Measurements from ENCODE around the gene POLA2.

The POLA2 gene

DNA sequence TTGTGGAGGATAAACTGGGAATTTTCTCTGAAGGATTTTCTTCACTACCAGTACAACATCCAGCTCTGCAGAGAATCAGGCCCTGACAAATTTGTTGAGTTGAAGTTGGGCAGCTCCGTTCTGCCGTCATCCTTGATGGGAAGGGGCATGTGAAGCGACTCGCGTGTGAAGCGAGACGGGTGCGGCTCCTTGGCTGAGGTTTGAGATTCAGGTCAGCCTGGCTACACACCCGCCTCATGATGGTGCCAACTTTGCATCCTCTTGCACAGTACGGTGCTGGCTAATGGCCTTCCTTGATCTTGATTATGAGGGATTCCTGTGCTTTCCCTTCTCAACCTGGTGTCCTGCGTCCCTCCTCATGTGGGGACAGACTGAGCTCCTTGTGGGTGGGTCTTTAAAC, 33.2 kb downstream of the POLA2 start:
- Histone ChIP-seq H3K4me3 (ENCODE audit: low read length) (no peak overlapping the region), H3K27me3 (ENCODE audit: control insufficient read depth, insufficient read depth, low read length) (no peaks in the 10 kb centered on the region), H3K9ac (ENCODE audit: low read length) (no peak overlapping the region), H3K4me1 (ENCODE audit: control insufficient read depth, insufficient read depth, low read length) (peaks cover 69% of the 10 kb centered on the region), H3K36me3 (ENCODE audit: control insufficient read depth, insufficient read depth, low read length) (no peaks in the 10 kb centered on the region), H3K27ac (ENCODE audit: low read depth, low read length) (peak overlapping the region; percentile 95)

DNA sequence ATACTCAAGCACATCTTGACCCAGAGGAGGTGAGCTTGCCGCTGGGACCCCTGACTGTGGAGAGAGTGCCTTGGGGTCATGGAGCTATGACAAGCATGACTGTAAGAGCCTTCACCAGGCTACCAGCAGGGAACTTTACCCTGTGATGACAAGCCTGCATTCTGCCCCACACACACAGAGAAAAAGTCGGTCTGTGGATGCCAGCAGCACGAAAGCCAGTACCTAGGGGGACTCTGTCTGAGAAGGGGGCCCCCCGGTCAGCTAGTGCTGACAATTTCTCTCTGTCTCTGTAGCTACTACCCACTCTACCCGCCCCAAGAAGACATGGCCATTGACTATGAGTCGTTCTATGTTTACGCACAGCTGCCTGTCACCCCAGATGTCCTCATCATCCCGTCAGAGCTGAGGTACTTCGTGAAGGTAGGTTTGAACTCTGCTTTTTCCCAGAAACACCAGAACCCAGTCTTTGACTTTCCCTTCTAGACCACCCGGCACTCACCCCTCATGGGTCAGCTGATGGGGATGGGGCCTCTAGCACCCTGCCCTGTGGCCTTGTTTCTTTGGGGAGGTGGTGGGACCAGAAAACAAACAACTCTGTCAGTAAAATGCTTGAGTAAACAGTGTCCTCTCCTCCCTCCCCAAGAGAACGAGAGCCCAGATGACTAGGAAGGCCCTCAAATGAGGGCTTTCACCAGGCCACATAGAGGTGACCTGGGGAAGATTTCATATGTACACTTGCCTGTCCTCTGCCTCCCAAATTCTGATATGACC, 34.0 kb downstream of the POLA2 start:
- no peaks in the 10 kb centered on the region for H3K36me3 ChIP-seq (ENCODE audit: control insufficient read depth, insufficient read depth, low read length)
- H3K9ac ChIP-seq (ENCODE audit: low read length), result no peak overlapping the region
- no peaks in the 10 kb centered on the region for H3K27me3 ChIP-seq (ENCODE audit: control insufficient read depth, insufficient read depth, low read length)
- H3K4me3 ChIP-seq (ENCODE audit: low read length), result no peak overlapping the region
- H3K27ac ChIP-seq (ENCODE audit: low read depth, low read length), result peak overlapping the region; percentile 95
- H3K4me1 ChIP-seq (ENCODE audit: control insufficient read depth, insufficient read depth, low read length), result peaks cover 63% of the 10 kb centered on the region

DNA sequence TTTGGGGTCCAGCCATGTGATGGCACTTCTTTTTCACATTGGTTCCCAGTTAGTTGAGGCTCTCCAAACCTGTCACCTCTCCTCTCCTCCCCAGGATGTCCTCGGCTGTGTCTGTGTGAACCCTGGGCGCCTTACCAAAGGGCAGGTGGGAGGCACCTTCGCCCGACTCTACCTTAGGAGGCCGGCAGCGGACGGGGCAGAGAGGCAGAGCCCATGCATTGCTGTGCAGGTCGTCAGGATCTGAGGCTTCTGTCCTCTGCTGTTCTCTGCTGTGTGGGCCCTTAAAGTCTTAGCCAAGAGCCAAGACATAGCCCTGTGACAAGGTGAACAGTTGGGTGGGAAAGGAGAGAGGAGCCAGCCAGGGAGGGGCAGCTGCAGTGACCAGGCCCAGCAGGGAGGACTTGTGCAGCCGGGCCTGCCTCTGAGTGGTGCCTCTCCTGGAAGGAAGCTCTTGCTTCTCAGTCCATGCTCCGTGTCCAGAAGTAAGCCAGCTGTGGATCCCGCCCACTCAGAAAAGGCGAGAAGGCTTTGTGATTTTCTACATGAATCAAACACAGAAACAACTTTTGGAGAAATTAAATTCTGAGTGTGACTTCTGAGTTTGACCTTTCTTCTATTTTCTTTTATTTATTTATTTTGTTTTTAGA, 35.4 kb downstream of the POLA2 start:
- Histone ChIP-seq H3K27ac (ENCODE audit: low read depth, low read length) (peak overlapping the region; percentile 95), H3K27me3 (ENCODE audit: control insufficient read depth, insufficient read depth, low read length) (no peaks in the 10 kb centered on the region), H3K9ac (ENCODE audit: low read length) (no peak overlapping the region), H3K36me3 (ENCODE audit: control insufficient read depth, insufficient read depth, low read length) (no peaks in the 10 kb centered on the region), H3K4me3 (ENCODE audit: low read length) (no peak overlapping the region), H3K4me1 (ENCODE audit: control insufficient read depth, insufficient read depth, low read length) (peaks cover 63% of the 10 kb centered on the region)

DNA sequence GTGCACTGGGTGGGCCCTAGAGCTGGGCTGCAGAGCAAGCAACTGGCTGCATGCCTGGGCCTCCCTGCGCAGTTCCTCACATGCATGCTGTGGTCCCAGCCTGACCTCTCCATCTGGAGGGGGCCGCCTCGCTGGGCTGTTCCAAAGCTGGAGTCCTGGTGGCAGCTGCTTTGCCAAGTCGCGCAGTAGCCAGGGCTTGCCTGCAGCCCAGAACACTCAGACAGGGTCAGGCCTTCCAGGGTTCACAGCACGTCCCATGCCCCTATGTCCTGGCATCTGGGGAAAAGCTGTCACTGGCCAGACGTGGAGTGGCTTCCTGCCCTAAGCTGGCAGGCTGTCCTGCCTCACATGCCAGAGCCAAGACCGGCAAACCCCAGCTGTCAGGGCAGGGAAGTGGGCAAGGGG, 36.4 kb downstream of the POLA2 start:
- H3K4me3 ChIP-seq (ENCODE audit: low read length), result peak overlapping the region; percentile 28
- H3K4me1 ChIP-seq (ENCODE audit: control insufficient read depth, insufficient read depth, low read length), result peaks cover 59% of the 10 kb centered on the region
- H3K27ac ChIP-seq (ENCODE audit: low read depth, low read length), result peak overlapping the region; percentile 95
- H3K27me3 ChIP-seq (ENCODE audit: control insufficient read depth, insufficient read depth, low read length), result no peaks in the 10 kb centered on the region
- no peaks in the 10 kb centered on the region for H3K36me3 ChIP-seq (ENCODE audit: control insufficient read depth, insufficient read depth, low read length)
- H3K9ac ChIP-seq (ENCODE audit: low read length), result no peak overlapping the region

DNA sequence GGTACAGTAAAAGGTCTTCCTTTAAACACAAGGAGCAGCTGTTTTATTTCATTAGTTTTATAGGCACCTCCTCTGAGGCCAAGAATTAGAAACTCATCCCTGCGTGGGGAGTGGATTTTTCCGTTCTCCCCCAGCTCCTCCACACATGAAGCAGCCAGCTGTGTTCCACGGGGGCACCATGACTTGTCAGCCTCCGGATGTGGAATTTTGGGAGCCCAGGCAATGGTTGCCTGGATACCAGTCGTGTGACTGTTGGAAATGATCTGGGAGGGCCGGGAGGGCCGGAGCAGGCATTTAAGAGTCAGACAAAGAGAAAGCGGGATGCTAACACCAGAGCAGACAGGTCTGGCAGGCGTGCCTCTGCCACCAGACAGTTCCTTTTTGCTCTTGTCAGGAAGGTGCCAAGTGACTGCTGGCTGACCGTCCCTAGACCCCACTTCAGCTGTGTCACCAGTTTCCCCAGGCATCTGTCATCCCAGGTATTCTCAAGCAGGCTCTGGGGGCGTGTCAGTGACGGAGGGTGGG, 37.0 kb downstream of the POLA2 start:
- Histone ChIP-seq H3K4me1 (ENCODE audit: control insufficient read depth, insufficient read depth, low read length) (peaks cover 59% of the 10 kb centered on the region), H3K4me3 (ENCODE audit: low read length) (peak overlapping the region; percentile 41), H3K27me3 (ENCODE audit: control insufficient read depth, insufficient read depth, low read length) (no peaks in the 10 kb centered on the region), H3K9ac (ENCODE audit: low read length) (peak overlapping the region; percentile 47), H3K36me3 (ENCODE audit: control insufficient read depth, insufficient read depth, low read length) (no peaks in the 10 kb centered on the region), H3K27ac (ENCODE audit: low read depth, low read length) (peak overlapping the region; percentile 95)

DNA sequence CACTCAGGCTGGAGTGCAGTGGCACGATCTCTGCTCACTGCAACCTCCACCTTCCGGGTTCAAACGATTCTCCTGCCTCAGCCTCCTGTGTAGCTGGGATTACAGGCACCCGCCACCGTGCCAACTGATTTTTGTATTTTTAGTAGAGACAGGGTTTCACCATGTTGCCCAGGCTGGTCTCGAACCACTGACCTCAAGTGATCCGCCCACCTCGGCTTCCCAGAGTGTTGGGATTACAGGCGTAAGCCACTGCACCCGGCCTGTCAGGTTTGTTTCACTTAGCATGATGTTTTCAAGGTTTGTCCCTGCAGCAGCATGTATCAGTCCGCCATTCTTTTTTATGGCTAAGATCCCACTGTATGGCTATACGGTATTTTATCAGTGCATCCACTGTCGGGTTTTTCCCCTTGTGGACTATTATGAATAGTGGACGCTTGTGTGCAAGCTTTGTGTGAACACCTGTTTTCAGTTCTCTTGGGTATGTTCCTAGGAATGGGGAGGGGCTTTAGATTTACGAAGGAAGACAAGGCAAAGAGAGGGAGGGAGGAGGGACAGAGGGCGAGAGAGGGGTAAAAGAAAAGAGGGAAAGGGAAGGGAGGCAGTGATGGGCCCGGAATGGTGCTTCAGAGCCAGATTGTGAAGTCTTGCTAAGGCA, 39.0 kb downstream of the POLA2 start:
- Histone ChIP-seq H3K27me3 (ENCODE audit: control insufficient read depth, insufficient read depth, low read length) (no peaks in the 10 kb centered on the region), H3K27ac (ENCODE audit: low read depth, low read length) (no peak overlapping the region), H3K36me3 (ENCODE audit: control insufficient read depth, insufficient read depth, low read length) (no peaks in the 10 kb centered on the region), H3K4me1 (ENCODE audit: control insufficient read depth, insufficient read depth, low read length) (peaks cover 47% of the 10 kb centered on the region), H3K4me3 (ENCODE audit: low read length) (no peak overlapping the region), H3K9ac (ENCODE audit: low read length) (no peak overlapping the region)

DNA sequence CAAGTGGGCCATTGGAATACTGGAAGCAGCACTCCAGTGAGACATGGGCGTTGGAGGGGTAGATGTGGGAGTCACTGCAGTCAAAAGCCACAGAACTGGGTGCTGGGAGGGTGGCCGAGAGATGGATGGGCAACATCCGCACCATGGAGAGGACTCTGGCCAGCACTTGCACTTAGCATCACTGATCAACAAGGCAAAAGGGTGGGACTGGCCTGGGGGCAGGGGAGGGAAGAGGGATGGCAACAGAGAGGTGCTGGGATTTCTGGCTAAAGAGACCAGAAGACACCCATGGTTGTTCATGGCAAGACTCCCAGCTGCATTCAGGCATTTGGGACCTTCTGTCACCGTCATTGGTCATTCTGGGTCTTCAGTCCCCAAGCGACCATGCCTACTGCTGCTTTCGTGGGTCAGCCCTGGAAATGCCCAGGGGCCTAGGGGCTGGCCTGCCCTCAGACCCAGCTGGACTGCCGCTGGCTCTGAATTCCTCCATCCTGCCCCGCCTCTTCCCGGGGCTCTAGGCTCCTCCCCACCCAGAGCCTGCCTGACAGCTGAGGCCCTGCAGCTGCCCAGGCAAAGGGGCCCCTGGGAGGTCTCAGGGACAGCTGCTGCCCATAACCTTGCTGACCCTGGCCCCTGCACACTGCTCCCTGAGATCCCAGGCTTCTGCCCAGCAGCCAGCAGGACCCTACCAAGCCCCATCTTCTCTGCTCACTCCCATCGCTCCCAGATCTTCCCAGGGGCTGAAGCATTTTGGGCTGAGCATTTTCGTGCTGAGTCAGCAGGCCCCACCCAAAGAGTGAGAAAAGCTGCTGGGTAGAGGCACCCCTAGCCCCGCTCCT, 39.9 kb downstream of the POLA2 start:
- Histone ChIP-seq H3K27me3 (ENCODE audit: control insufficient read depth, insufficient read depth, low read length) (no peaks in the 10 kb centered on the region), H3K27ac (ENCODE audit: low read depth, low read length) (no peak overlapping the region), H3K4me1 (ENCODE audit: control insufficient read depth, insufficient read depth, low read length) (peaks cover 43% of the 10 kb centered on the region), H3K9ac (ENCODE audit: low read length) (no peak overlapping the region), H3K4me3 (ENCODE audit: low read length) (no peak overlapping the region), H3K36me3 (ENCODE audit: control insufficient read depth, insufficient read depth, low read length) (no peaks in the 10 kb centered on the region)

DNA sequence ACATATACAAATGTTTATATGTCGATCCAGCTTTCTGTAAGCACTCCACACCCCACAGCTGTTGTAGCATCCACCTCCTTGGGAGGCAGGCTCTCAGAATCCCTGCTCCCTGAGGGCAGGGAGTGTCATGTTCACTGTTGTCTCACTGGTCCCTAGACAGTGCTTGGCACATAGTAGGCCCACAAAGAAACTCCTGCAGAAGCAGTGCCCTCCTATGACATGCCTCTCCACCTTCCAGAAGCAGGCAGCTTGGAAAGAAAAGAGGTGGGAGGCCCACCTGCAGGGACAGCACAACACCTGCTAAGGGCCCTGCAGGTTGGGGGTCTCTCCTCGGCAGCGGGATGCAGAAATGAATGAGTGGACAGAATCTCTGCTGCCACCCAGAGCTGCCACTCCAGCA, 41.8 kb downstream of the POLA2 start:
- no peak overlapping the region for H3K27ac ChIP-seq (ENCODE audit: low read depth, low read length)
- H3K4me1 ChIP-seq (ENCODE audit: control insufficient read depth, insufficient read depth, low read length), result peaks cover 30% of the 10 kb centered on the region
- no peak overlapping the region for H3K4me3 ChIP-seq (ENCODE audit: low read length)
- no peak overlapping the region for H3K9ac ChIP-seq (ENCODE audit: low read length)
- no peaks in the 10 kb centered on the region for H3K36me3 ChIP-seq (ENCODE audit: control insufficient read depth, insufficient read depth, low read length)
- no peaks in the 10 kb centered on the region for H3K27me3 ChIP-seq (ENCODE audit: control insufficient read depth, insufficient read depth, low read length)

DNA sequence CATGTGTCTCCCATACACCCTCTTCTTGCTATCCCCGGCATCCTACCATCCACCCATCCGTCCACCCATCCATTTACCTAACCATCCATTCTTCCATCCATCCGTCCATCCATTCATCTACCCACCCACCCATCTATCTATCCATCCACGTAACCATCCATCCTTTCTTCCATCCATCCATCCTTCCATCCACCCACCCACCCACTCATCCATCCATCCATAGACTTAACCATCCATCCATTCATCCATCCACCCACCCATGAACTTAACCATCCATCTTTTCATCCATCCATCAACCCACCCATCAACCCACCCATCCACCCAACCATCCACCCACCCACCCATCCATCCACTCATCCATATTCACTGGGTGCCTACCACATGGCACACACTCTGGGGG, 42.3 kb downstream of the POLA2 start:
- Histone ChIP-seq H3K4me1 (ENCODE audit: control insufficient read depth, insufficient read depth, low read length) (peaks cover 25% of the 10 kb centered on the region), H3K27ac (ENCODE audit: low read depth, low read length) (no peak overlapping the region), H3K36me3 (ENCODE audit: control insufficient read depth, insufficient read depth, low read length) (no peaks in the 10 kb centered on the region), H3K9ac (ENCODE audit: low read length) (no peak overlapping the region), H3K27me3 (ENCODE audit: control insufficient read depth, insufficient read depth, low read length) (no peaks in the 10 kb centered on the region), H3K4me3 (ENCODE audit: low read length) (no peak overlapping the region)

DNA sequence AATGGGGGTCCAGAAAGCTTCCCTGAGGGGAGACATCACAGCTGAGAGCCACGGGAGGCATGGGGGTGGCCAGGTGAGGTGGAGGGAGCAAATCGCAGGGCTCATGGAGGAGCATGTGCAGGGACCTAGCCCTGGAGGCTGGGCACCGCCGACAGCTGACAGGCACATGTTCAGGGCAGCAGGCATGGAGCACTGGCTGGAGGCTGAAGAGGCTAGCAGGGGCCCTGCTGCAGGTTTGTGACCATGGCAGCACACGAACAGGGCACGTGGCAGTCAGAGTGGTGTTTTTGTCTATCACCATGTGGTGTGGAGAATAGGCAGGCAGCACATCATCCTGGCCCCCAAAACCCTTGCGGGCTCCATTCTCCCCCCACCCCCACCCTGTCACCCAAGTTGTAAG, 42.9 kb downstream of the POLA2 start:
- H3K27ac ChIP-seq (ENCODE audit: low read depth, low read length), result peak overlapping the region; percentile 78
- no peaks in the 10 kb centered on the region for H3K27me3 ChIP-seq (ENCODE audit: control insufficient read depth, insufficient read depth, low read length)
- no peak overlapping the region for H3K9ac ChIP-seq (ENCODE audit: low read length)
- no peak overlapping the region for H3K4me3 ChIP-seq (ENCODE audit: low read length)
- H3K4me1 ChIP-seq (ENCODE audit: control insufficient read depth, insufficient read depth, low read length), result peaks cover 20% of the 10 kb centered on the region
- no peaks in the 10 kb centered on the region for H3K36me3 ChIP-seq (ENCODE audit: control insufficient read depth, insufficient read depth, low read length)

DNA sequence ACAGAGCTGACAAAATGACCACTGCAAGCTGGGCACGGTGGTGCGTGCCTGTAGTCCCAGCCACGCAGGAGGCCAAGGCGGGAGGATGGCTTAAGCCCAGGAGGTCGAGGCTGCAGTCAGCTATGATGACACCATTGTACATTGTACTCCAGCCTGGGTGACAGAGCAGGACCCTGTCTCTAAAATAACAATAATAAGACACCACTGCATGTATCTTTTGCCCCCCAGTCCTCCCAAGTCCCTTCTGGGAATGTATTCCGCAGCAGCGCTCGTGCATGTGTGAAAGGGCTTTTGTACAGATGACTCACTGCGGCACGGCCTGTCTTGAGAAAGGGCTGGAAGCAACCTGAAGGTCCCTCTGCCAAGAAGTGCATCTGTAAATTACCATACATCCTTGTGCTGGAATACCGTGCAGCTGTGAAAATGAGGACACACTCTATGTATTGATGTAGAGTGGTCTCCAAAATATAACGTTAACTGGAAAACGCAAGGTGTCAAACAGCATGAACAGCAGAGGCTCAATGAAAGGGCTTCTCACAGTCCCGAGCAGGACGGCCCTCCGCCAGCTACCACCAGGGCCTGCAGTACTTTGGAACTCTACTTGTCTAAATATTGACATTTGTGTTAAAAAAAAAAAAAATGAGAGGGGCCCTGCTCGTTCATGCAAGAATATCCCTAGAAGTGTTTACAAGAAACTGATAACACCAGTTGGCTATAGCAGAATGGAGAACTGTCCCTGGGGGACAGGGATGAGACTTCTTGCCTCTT, 43.9 kb downstream of the POLA2 start:
- Histone ChIP-seq H3K36me3 (ENCODE audit: control insufficient read depth, insufficient read depth, low read length) (no peaks in the 10 kb centered on the region), H3K4me1 (ENCODE audit: control insufficient read depth, insufficient read depth, low read length) (peaks cover 20% of the 10 kb centered on the region), H3K9ac (ENCODE audit: low read length) (no peak overlapping the region), H3K4me3 (ENCODE audit: low read length) (no peak overlapping the region), H3K27me3 (ENCODE audit: control insufficient read depth, insufficient read depth, low read length) (no peaks in the 10 kb centered on the region), H3K27ac (ENCODE audit: low read depth, low read length) (peak overlapping the region; percentile 78)

All from rectal smooth muscle tissue (tissue), 1 donor.